ENCODE measurements around the gene SPEM3. TPM values are rescaled to one million over a fixed set of nuclear protein-coding genes. Genes with fewer than 3 reads are reported as not detected.

SPEM3 gene
- total RNA-seq, 1 donor from 2014 or later = not detected

DNA sequence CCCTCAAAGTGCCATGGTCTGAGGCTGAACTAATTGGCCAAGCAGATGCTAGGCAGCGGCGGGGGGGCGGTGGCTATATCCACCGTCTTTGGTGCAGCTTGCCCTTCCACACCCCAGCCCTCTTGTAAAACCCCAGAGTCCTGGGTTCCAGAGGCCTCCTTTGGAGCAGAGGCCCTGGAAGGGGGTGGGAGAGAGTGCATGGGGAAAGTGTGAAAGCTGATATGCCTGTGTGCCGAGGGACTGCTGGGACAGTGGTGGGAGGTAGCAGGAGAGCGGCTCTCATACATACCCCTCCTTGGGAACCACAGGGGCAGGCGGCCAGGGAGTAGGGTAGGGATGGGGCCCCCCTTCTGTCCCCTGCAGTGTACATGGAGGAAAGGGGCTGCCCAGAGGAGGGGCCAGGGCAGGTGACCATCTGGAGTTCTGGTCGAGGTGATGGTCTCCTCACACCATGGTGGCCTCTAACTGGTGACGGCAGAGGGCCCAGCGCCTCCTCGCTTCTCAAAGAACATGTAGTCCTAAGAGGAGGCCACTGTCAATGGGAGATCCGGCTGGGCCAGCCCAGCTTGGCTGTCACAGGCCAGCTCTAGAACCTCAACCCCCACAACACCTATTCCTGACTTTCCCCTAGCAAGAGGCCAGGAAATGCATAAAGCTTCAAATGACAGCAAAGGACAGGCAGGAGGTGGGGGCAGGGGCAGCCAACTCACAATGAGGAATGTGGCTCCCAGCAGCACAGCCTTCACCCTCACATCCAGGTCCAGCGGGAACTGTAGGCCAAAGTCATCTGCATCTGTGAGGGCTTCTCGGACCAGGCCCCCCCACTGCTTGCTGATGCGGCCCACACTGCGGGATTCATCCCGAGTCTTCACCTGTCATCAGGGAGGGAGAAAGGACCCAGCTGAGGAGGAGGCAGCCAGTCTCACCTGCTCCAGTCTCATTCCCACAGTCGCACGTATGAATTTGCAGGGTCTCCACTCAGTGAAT lies 38.4 kb upstream of the SPEM3 start:
- Mint-ChIP-seq H3K27me3 (ENCODE audit: insufficient read depth, low read depth) (peaks cover 7% of the 10 kb centered on the region), H3K36me3 (peaks cover 7% of the 10 kb centered on the region), H3K4me1 (peaks cover 6% of the 10 kb centered on the region)

DNA sequence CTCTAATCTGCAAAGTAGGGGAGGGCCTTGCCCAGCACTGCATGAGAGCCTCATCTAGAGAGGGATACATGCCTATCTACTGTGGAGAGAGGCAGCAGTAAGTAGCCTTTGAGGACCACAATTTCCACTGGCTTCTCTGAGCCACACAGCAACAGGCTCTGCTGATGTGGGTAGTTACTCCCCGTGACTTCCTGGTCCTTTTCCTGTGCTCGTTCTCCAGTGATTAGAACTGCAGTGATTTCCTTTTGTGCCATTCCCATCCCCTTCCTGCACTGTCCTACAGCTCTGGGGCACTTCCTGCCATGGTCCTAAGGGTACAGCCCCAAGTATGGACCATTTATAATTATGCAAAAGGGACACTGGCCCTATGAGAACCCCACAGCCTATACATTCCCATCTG lies 37.4 kb upstream of the SPEM3 start:
- peaks cover 10% of the 10 kb centered on the region for H3K4me1 ChIP-seq
- no peaks in the 10 kb centered on the region for H3K9me3 ChIP-seq (ENCODE audit: low read depth)
- peaks cover 9% of the 10 kb centered on the region for H3K4me1 Mint-ChIP-seq
- peaks cover 3% of the 10 kb centered on the region for H3K27me3 Mint-ChIP-seq (ENCODE audit: insufficient read depth, low read depth)
- H3K36me3 Mint-ChIP-seq = peaks cover 7% of the 10 kb centered on the region
- no peak overlapping the region for H3K27ac Mint-ChIP-seq
- H2AFZ ChIP-seq (replicated peaks) = no peak overlapping the region
- H3K4me3 Mint-ChIP-seq = peak overlapping the region; percentile 78
- no peak overlapping the region for H3K27ac ChIP-seq
- H3K4me2 ChIP-seq = no peak overlapping the region
- peaks cover 13% of the 10 kb centered on the region for H3F3A ChIP-seq (ENCODE audit: low read depth)
- H3K79me2 ChIP-seq (ENCODE audit: low read depth) = no peaks in the 10 kb centered on the region
- H3K9me3 Mint-ChIP-seq = no peaks in the 10 kb centered on the region
- TF ChIP-seq EZH2phosphoT487 (IDR thresholded peaks at IDR 0.05) = no peak
- TF ChIP-seq EZH2 (IDR thresholded peaks at IDR 0.05) = no peak
- TF ChIP-seq, protein P1, sequence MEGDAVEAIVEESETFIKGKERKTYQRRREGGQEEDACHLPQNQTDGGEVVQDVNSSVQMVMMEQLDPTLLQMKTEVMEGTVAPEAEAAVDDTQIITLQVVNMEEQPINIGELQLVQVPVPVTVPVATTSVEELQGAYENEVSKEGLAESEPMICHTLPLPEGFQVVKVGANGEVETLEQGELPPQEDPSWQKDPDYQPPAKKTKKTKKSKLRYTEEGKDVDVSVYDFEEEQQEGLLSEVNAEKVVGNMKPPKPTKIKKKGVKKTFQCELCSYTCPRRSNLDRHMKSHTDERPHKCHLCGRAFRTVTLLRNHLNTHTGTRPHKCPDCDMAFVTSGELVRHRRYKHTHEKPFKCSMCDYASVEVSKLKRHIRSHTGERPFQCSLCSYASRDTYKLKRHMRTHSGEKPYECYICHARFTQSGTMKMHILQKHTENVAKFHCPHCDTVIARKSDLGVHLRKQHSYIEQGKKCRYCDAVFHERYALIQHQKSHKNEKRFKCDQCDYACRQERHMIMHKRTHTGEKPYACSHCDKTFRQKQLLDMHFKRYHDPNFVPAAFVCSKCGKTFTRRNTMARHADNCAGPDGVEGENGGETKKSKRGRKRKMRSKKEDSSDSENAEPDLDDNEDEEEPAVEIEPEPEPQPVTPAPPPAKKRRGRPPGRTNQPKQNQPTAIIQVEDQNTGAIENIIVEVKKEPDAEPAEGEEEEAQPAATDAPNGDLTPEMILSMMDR (IDR thresholded peaks at IDR 0.05) = no peak
- H3K36me3 ChIP-seq = no peaks in the 10 kb centered on the region
- peaks cover 5% of the 10 kb centered on the region for H3K27me3 ChIP-seq
- peaks cover 10% of the 10 kb centered on the region for H4K20me1 ChIP-seq (ENCODE audit: low read depth)
- no peak overlapping the region for H3K4me3 ChIP-seq
- H3K9ac ChIP-seq = no peak overlapping the region
- no peak for DNase-seq (ENCODE audit: low spot score)

More for the DNA sequence above, 38.4 kb upstream of the SPEM3 start:
- DNase-seq (ENCODE audit: low spot score) = no peak
- peaks cover 8% of the 10 kb centered on the region for H3F3A ChIP-seq (ENCODE audit: low read depth)
- no peaks in the 10 kb centered on the region for H3K36me3 ChIP-seq
- peaks cover 10% of the 10 kb centered on the region for H3K4me1 ChIP-seq
- no peak overlapping the region for H3K4me2 ChIP-seq
- H3K4me3 Mint-ChIP-seq = no peak overlapping the region
- no peaks in the 10 kb centered on the region for H3K9me3 ChIP-seq (ENCODE audit: low read depth)
- H4K20me1 ChIP-seq (ENCODE audit: low read depth) = peaks cover 10% of the 10 kb centered on the region
- H3K4me3 ChIP-seq = no peak overlapping the region
- TF ChIP-seq EZH2phosphoT487 (IDR thresholded peaks at IDR 0.05) = no peak
- TF ChIP-seq EZH2 (IDR thresholded peaks at IDR 0.05) = no peak
- TF ChIP-seq, protein P1 (IDR thresholded peaks at IDR 0.05) = no peak
- H2AFZ ChIP-seq (replicated peaks) = no peak overlapping the region
- H3K27me3 ChIP-seq = peaks cover 5% of the 10 kb centered on the region
- no peak overlapping the region for H3K27ac ChIP-seq
- H3K9ac ChIP-seq = no peak overlapping the region
- H3K79me2 ChIP-seq (ENCODE audit: low read depth) = no peaks in the 10 kb centered on the region
- H3K9me3 Mint-ChIP-seq = no peaks in the 10 kb centered on the region
- H3K27ac Mint-ChIP-seq = no peak overlapping the region

DNA sequence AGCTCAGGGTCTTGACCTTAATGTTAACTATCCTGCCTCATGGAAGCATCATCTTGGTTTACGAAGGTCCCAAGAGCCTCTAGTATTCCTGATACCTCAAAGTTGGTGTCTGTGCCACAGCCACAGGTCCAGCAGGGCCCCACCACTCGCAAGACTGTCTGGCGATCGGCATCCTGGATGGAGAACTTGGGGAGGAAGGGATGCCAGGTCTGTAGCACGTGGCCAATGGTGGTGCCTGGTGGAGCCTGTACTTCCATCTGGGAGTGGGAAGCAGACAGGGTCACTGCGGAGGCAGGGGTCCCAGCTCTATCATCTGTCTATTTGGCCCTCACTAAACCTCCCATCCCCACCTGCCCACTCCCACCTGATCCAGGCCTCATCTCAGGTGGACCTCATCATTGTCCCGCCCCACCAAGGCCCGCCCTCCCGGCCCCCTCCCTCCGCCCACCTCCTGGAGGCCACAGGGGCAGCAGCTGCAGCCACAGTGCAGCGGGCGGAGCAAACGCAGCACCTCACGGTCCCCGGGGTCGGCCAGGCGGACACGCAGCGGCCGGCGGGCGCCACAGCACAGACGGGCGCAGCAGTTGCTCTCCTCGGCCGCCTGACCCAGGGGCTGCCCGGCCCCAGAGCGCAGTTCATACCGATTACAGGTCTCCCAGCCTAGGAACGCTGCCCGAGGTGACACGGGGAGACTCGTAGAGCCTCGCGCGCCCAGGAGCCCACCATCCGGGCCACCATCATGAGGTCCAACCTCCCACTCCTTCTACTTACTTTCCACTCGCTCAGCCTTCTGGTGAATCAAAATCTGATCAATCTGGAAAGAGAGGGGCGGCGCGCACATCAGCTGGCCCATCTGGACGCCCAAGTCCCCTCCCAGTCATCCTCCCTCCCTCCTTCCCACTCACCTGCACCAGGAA lies 35.7 kb upstream of the SPEM3 start:
- H3K9me3 ChIP-seq (ENCODE audit: low read depth) = no peaks in the 10 kb centered on the region
- H3K79me2 ChIP-seq (ENCODE audit: low read depth) = no peaks in the 10 kb centered on the region
- TF ChIP-seq EZH2 (IDR thresholded peaks at IDR 0.05) = no peak
- TF ChIP-seq EZH2phosphoT487 (IDR thresholded peaks at IDR 0.05) = no peak
- TF ChIP-seq, protein P1 (IDR thresholded peaks at IDR 0.05) = no peak
- peaks cover 3% of the 10 kb centered on the region for H3K27me3 Mint-ChIP-seq (ENCODE audit: insufficient read depth, low read depth)
- H3K4me3 ChIP-seq = peak overlapping the region; percentile 90
- H3F3A ChIP-seq (ENCODE audit: low read depth) = peaks cover 13% of the 10 kb centered on the region
- H3K27me3 ChIP-seq = peaks cover 5% of the 10 kb centered on the region
- H3K9ac ChIP-seq = no peak overlapping the region
- H3K4me3 Mint-ChIP-seq = peak overlapping the region; percentile 90
- H2AFZ ChIP-seq (replicated peaks) = no peak overlapping the region
- H3K4me1 Mint-ChIP-seq = peaks cover 9% of the 10 kb centered on the region
- H3K4me1 ChIP-seq = peaks cover 10% of the 10 kb centered on the region
- DNase-seq (ENCODE audit: low spot score) = peak; percentile 43
- no peaks in the 10 kb centered on the region for H3K36me3 ChIP-seq
- no peak overlapping the region for H3K27ac Mint-ChIP-seq
- H3K9me3 Mint-ChIP-seq = no peaks in the 10 kb centered on the region
- peaks cover 7% of the 10 kb centered on the region for H3K36me3 Mint-ChIP-seq
- peaks cover 10% of the 10 kb centered on the region for H4K20me1 ChIP-seq (ENCODE audit: low read depth)
- no peak overlapping the region for H3K27ac ChIP-seq
- peak overlapping the region; percentile 87 for H3K4me2 ChIP-seq
